Nucleus accumbens (tissue), 56 donors: ENCODE data around the gene RESF1.

ENCODE experiments used
- DNase-seq, 56 donors: peaks; one replicate each; lab custom pipeline; 2025; lab: John Stamatoyannopoulos, UW

Gene RESF1

DNA sequence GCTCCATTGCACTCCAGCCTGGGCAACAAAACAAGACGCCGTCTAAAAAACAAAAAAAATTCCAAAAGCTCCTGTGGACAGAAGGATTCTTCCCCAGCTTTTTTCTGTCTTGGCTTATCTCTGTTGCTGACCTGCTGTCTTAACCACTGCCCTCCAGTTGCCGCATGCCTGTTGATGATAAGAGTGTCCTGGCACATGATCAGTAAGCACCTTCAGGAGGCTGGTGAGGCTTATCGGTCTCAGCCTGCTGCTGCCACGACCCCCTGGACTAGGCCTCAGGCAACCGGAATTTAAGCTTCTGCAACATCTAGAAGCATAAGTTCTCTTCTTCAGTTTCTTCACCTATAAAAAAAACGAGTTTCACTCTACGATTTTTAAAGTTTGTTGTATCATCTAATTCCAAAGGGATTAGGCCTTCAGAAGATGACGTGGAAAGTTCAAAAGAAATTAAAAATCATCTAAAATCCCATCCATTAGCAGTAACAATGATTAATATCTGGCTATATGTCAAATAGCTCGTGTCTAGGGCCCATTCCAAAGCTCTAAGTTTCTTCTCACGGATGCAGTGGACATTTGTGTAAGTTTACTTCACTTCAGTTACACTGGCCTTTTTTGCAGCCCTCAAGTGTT lies 46.4 kb downstream of the RESF1 start:
- DNase-seq: no peak
